Loucy (cell line): Measurements from ENCODE around the gene PDK3.

ENCODE experiments used
- EZH2phosphoT487 ChIP-seq: fragments of 200-600 bp; IDR thresholded peaks from 2 replicates; pipeline ENCODE4 v1.6.1; 2018; ENCODE audit warnings: antibody characterized with exemption, mild to moderate bottlenecking, moderate library complexity, borderline replicate concordance
- TF ChIP-seq, protein P1 (sequence below): fragments of 200-600 bp; sonication (generic); conservative IDR thresholded peaks from 2 replicates; pipeline ENCODE4 v1.5.1; 2014; ENCODE audit warnings: mild to moderate bottlenecking, antibody characterized with exemption, low read length

DNA sequence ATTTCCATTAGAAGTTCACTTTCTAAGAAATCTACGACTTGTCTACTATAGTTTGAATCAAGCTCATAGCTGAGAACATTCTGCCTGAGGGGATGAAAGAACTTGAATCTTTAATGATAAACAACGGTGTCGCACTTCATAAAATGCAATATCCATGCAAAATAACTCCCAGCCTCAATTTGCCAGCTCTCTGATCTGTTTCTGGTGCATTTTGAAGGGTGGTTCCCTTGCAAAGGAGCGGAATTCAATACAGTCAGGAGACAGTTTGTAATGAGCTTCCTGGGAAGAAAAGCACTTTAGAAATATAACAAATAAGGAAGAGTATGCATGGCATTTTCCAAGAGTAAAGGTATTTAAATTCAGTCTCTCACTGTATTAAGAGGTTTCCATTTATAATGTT lies 102.1 kb downstream of the PDK3 start:
- TF ChIP-seq, protein P1, sequence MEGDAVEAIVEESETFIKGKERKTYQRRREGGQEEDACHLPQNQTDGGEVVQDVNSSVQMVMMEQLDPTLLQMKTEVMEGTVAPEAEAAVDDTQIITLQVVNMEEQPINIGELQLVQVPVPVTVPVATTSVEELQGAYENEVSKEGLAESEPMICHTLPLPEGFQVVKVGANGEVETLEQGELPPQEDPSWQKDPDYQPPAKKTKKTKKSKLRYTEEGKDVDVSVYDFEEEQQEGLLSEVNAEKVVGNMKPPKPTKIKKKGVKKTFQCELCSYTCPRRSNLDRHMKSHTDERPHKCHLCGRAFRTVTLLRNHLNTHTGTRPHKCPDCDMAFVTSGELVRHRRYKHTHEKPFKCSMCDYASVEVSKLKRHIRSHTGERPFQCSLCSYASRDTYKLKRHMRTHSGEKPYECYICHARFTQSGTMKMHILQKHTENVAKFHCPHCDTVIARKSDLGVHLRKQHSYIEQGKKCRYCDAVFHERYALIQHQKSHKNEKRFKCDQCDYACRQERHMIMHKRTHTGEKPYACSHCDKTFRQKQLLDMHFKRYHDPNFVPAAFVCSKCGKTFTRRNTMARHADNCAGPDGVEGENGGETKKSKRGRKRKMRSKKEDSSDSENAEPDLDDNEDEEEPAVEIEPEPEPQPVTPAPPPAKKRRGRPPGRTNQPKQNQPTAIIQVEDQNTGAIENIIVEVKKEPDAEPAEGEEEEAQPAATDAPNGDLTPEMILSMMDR: no peak
- TF ChIP-seq EZH2phosphoT487: no peak
